ENCODE results near the gene SLC38A10.

- TF ChIP-seq CTCF (conservative IDR thresholded peaks at IDR 0.05; ENCODE audit: low read depth, low read length), result no peak
- TF ChIP-seq RCOR1 (IDR thresholded peaks at IDR 0.05; ENCODE audit: insufficient replicate concordance, low read length), result no peak
- TF ChIP-seq MAFK (IDR thresholded peaks at IDR 0.05; ENCODE audit: low read depth, low read length), result no peak
- TF ChIP-seq NFE2L2 (IDR thresholded peaks at IDR 0.05; ENCODE audit: low read depth, low read length), result no peak
- TF ChIP-seq POLR2A (IDR thresholded peaks at IDR 0.05; ENCODE audit: low read depth, low read length), result no peak
- TF ChIP-seq RAD21 (IDR thresholded peaks at IDR 0.05; ENCODE audit: low read length), result no peak
- no peak for TF ChIP-seq MXI1 (IDR thresholded peaks at IDR 0.05; ENCODE audit: borderline replicate concordance, low read depth, low read length)
- no peak for TF ChIP-seq MAZ (IDR thresholded peaks at IDR 0.05; ENCODE audit: borderline replicate concordance, low read depth, low read length)
These were observed 66.7 kb downstream of the SLC38A10 start for GRCh38 chr17:81228420-81228819.

Measured in IMR-90 (cell line).